DND-41 (cell line): ENCODE results near the gene HLA-DMA.

Experiments used
- ATAC-seq: fragments of 200-7000 bp; cut with Tn5 transposase; 3 replicates; pipeline ENCODE4 v1.9.1; 2021; ENCODE audit warnings: low read depth; ENCODE audit not compliant: insufficient read depth
- DNase-seq: peaks from one replicate; pipeline ENCODE4 v3.0.0-alpha.2; 2020
- H2AFZ ChIP-seq: 2 replicates; pipeline ENCODE4 v1.6.0; 2012; ENCODE audit warnings: low read depth, low read length
- H3K27ac ChIP-seq: 2 replicates; pipeline ENCODE4 v1.5.1; 2012; ENCODE audit warnings: low read length, inconsistent platforms
- H3K27me3 ChIP-seq: fragments of 200-600 bp; sonication (generic); 2 replicates; pipeline ENCODE4 v1.6.0; 2012; ENCODE audit warnings: low read length, mild to moderate bottlenecking, inconsistent platforms; ENCODE audit not compliant: insufficient read depth, poor library complexity
- H3K36me3 ChIP-seq: 2 replicates; pipeline ENCODE4 v1.5.1; 2012; ENCODE audit warnings: low read length, inconsistent platforms; ENCODE audit not compliant: insufficient read depth
- H3K4me1 ChIP-seq: 2 replicates; pipeline ENCODE4 v1.5.1; 2012; ENCODE audit warnings: mild to moderate bottlenecking, low read length; ENCODE audit not compliant: insufficient read depth
- H3K4me2 ChIP-seq: 2 replicates; pipeline ENCODE4 v1.6.0; 2012; ENCODE audit warnings: mild to moderate bottlenecking, moderate library complexity, low read length, inconsistent platforms; ENCODE audit not compliant: insufficient read depth
- H3K4me3 ChIP-seq, 2 experiments: fragments of 200-600 bp in 1 of 2; shearing (Covaris generic) in 1 of 2; 2 replicates each; pipeline ENCODE4 v1.5.1; 2012 to 2016; ENCODE audit warnings: inconsistent platforms in 2 of 2, low read length in 2 of 2, mild to moderate bottlenecking in 2 of 2, low read depth in 1 of 2, moderate library complexity in 1 of 2
- H3K79me2 ChIP-seq: 2 replicates; pipeline ENCODE4 v1.6.0; 2012; ENCODE audit warnings: low read length, inconsistent platforms; ENCODE audit not compliant: insufficient read depth
- H3K9ac ChIP-seq: 2 replicates; pipeline ENCODE4 v1.6.0; 2012; ENCODE audit warnings: low read depth, mild to moderate bottlenecking, inconsistent platforms, low read length, moderate library complexity
- H3K9me3 ChIP-seq: 2 replicates; pipeline ENCODE4 v1.5.1; 2012; ENCODE audit warnings: low read length, moderate library complexity, mild to moderate bottlenecking, inconsistent platforms; ENCODE audit not compliant: insufficient read depth, severe bottlenecking
- H4K20me1 ChIP-seq: 2 replicates; pipeline ENCODE4 v1.6.0; 2012; ENCODE audit warnings: low read length; ENCODE audit not compliant: insufficient read depth
- EZH2 ChIP-seq: IDR thresholded peaks from 3 replicates; pipeline ENCODE4 v1.6.1; 2012; ENCODE audit warnings: borderline replicate concordance, low read depth, mild to moderate bottlenecking, moderate library complexity, low read length, inconsistent platforms; ENCODE audit not compliant: severe bottlenecking
- TF ChIP-seq, protein P1 (sequence below): IDR thresholded peaks from 2 replicates; pipeline ENCODE4 v1.5.1; 2012; ENCODE audit warnings: borderline replicate concordance, low read length, moderate library complexity, mild to moderate bottlenecking; ENCODE audit not compliant: poor library complexity, severe bottlenecking; ENCODE audit errors: extremely low read depth

The HLA-DMA gene

DNA sequence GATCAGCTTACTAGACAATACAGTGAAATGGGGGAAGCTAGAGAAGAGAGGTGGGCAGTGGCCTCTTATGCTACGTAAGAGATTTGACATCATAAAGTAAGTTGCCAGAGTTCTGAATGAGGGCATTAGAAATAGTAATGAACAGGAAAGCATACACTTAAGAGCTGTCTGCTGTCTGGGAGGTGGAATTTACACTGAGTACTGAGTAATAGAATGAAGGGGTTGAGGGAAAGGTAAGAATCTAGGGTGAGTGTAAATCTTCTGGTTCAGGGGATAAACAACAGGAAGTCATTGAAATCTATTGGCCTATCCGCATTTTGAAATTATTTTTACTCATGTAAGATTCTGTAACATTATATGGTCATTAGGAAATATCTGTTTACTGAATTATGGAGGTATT is 47.8 kb downstream of the HLA-DMA start:
- peaks cover 10% of the 10 kb centered on the region; the same call in 1 of the 2 replicates for H3K36me3 ChIP-seq
- no peaks in the 10 kb centered on the region for H3K4me1 ChIP-seq

DNA sequence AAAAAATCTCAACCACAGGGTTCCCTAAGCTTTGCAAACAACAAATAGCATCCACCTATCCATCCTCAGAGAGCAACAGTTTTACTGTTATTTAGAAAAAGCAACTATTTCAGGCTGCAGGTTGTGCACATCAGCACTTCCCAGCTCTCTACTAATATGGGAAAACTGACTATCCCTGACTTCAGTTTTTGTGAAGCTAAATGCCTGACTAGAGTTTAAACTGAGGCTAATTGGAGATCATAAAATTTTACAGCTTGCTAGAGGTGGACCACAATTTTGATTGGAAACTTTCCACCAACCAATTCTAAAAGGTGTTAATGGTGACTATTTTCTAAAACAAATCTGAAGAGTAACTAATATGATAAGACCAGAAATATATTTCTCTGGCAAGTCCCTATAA is 48.9 kb downstream of the HLA-DMA start:
- H3K27me3 ChIP-seq = no peaks in the 10 kb centered on the region
- no peak overlapping the region for H3K9ac ChIP-seq
- H3K27ac ChIP-seq = no peak overlapping the region
- peaks cover 7% of the 10 kb centered on the region; the same call in 1 of the 2 replicates for H3K79me2 ChIP-seq
- peaks cover 10% of the 10 kb centered on the region; the same call in 1 of the 2 replicates for H3K36me3 ChIP-seq
- H4K20me1 ChIP-seq = no peaks in the 10 kb centered on the region
- no peaks in the 10 kb centered on the region for H3K4me1 ChIP-seq
- ATAC-seq = no peak
- H2AFZ ChIP-seq = no peak overlapping the region
- H3K9me3 ChIP-seq = no peaks in the 10 kb centered on the region
- H3K4me3 ChIP-seq = no peak overlapping the region
- DNase-seq = no peak
- TF ChIP-seq EZH2 = no peak
- TF ChIP-seq, protein P1, sequence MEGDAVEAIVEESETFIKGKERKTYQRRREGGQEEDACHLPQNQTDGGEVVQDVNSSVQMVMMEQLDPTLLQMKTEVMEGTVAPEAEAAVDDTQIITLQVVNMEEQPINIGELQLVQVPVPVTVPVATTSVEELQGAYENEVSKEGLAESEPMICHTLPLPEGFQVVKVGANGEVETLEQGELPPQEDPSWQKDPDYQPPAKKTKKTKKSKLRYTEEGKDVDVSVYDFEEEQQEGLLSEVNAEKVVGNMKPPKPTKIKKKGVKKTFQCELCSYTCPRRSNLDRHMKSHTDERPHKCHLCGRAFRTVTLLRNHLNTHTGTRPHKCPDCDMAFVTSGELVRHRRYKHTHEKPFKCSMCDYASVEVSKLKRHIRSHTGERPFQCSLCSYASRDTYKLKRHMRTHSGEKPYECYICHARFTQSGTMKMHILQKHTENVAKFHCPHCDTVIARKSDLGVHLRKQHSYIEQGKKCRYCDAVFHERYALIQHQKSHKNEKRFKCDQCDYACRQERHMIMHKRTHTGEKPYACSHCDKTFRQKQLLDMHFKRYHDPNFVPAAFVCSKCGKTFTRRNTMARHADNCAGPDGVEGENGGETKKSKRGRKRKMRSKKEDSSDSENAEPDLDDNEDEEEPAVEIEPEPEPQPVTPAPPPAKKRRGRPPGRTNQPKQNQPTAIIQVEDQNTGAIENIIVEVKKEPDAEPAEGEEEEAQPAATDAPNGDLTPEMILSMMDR = no peak
- no peak overlapping the region for H3K4me2 ChIP-seq

More for the DNA sequence above, 47.8 kb downstream of the HLA-DMA start:
- H3K79me2 ChIP-seq = no peaks in the 10 kb centered on the region
- no peak overlapping the region for H3K9ac ChIP-seq
- no peaks in the 10 kb centered on the region for H3K9me3 ChIP-seq
- no peaks in the 10 kb centered on the region for H3K27me3 ChIP-seq
- ATAC-seq = no peak
- H2AFZ ChIP-seq = no peak overlapping the region
- H3K4me3 ChIP-seq = no peak overlapping the region
- no peak for TF ChIP-seq EZH2
- TF ChIP-seq, protein P1 = no peak
- no peak overlapping the region for H3K4me2 ChIP-seq
- no peaks in the 10 kb centered on the region for H4K20me1 ChIP-seq
- H3K27ac ChIP-seq = no peak overlapping the region
- no peak for DNase-seq
